Measurements from ENCODE around the gene PNMA1.
"Not testable (repeated sequence)": the region's sequence is repeated elsewhere in the genome, so short reads cannot be mapped to it uniquely, and the experiment has no call there.

The PNMA1 gene

GRCh38 chr14:73718418-73719251, 4.5 kb upstream of the PNMA1 start:
- peak in 32 of 56 donors; percentile 15 to 62 (median 42) for DNase-seq

DNA sequence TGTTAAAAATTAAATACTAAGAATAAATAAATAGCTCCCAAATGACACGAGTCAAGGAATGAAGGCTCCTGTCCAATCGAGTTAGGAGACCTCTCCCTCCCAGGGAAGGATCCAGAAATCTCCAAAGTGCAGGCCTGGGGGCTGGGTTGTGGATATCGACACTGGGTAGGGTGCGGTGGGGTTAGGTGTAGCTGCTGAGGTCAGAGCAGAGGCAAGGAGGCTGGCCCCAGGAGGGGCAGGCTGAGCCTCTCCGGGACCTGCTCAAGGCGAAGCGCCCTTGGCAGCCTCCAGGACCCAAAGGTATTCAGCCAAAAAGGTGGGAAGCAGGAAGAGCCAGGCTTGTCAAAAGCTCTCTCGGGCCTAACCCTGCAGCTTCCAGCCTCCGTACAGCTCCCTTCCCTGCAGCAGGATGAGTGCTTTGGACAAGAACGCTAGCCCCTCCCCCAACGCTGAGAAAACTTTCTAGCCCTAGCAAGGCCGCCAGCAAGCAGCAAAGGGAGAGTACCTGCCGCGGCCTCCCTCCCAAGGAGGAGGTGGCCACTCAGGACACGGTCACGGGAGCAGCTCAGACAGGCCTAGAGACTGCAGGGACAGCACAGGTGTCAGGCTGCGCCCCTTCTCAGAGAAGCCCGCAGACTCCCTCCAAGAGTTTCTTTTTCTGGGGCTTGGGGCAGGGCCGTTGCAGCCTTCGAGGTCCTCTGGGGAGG, 3.7 kb upstream of the PNMA1 start:
- DNase-seq = peak in 6 of 56 donors; percentile 14 to 59 (median 30)

DNA sequence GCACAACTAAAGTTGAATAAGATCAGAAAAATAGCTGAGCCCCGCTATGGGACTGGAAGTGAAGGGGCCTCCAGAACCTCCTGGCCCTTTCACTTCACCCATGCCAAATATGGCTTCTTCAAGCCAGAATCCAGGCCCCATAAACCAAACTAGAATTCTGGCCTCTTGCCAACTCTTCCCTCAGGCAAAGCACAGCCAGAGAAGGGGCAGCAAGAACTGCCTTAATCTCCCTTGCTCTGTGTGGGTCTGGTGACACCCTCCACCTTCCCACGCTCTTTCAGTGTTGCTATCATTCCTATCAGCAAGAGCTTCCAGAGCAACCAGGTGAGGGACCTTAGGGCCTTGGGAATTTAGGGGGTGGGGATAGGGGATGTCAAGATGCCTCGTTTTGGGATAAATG, 3.1 kb upstream of the PNMA1 start:
- no peak for DNase-seq

- no peak for DNase-seq
Observed at GRCh38 chr14:73715707-73716106, 1.5 kb upstream of the PNMA1 start.

- DNase-seq = peak in 5 of 56 donors; percentile 48 to 70 (median 61)
Observed at GRCh38 chr14:73714656-73715081, 485 bp upstream of the PNMA1 start.

DNA sequence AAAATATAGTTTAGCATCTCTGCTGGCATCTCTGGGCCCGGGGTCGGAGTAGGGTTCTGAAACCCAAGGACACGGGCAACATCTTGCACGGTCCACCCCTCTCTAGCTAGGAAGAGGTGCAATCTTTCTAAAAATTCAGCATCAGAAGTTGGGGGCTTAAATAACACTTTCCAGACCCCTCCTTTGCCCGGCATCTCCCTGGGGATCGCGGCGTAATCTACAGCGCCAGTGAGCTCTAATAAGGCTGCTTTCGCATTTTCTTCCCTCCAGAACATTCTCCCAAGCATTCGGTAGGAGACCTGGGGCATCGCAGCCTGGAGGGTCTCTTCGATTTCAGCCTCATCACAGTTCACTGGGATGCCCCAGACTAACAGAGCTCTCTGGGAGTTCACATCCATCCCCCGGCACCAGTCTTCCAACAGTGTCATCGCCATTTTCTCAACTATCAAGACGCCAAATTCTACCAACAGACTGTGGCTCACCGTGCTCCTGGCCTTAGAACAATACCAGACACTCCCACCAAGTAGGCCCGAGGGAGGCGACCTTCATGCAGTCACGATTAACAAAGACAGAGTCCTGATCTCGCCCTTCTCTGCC, 880 bp downstream of the PNMA1 start:
- peak in 4 of 56 donors; percentile 32 to 75 (median 44) for DNase-seq

DNA sequence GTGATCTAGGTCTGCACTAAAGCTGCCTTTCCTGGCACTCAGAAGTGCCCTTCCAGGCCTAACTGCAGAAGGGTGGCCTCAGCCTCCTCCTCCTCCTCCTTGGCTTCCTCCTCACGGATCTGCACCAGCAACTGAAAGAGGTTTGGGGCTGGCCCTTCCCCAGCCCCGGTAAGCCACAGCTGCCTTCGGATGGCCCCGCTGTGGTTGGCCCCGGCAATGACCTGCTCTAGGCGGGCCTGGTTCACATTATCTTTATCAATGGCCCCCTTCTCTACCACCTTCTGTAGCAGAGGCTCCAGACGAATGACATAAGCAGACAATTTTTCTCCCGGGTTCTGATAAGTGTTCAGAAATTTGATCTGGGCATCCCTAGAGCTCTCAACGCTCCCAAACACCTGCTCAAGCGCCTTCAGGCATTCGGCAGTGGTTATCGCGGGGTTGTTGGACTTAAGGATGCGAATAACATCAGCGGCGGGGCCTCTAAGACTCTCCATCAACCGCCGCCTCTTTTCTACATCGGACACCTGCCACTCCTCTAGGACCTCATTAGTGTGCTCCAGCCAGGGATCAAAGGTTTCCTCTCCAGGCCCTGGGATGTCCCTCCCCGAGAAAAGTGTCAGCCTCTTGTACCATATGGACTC, 1.5 kb downstream of the PNMA1 start:
- DNase-seq = peak in 10 of 56 donors; percentile 2 to 43 (median 28)

- DNase-seq = no peak
Observed at GRCh38 chr14:73712071-73712506, 2.1 kb downstream of the PNMA1 start.

- no peak for DNase-seq
Observed at GRCh38 chr14:73710737-73711136, 3.4 kb downstream of the PNMA1 start.

DNA sequence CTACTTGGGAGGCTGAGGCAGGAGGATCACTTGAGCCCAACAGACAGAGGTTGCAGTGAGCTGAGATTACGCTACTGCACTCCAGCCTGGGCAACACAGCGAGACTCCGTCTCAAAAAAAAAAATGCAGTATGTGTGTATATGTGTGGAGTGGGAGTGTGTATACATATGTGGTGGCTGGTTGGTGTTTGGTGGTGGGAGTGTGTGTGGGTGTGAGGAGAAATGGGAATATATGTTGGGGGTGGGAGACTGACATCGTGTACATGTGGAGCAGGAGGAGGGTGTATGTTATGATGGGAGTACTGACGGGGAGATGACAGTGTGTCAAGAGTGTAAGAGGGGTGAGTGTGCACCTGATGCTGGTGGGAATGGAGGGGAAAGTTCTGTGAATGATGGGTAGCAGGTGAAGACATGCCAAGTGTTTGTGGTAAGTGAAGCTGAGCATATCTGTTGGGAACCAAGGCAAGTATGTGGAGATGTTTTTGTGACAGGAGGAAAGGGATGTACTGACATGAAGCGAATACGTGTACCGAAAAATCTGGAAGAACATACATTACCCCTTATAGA, 4.2 kb downstream of the PNMA1 start:
- DNase-seq = no peak

- DNase-seq = not testable (repeated sequence)
Observed at GRCh38 chr14:73708076-73708475, 6.1 kb downstream of the PNMA1 start.

DNA sequence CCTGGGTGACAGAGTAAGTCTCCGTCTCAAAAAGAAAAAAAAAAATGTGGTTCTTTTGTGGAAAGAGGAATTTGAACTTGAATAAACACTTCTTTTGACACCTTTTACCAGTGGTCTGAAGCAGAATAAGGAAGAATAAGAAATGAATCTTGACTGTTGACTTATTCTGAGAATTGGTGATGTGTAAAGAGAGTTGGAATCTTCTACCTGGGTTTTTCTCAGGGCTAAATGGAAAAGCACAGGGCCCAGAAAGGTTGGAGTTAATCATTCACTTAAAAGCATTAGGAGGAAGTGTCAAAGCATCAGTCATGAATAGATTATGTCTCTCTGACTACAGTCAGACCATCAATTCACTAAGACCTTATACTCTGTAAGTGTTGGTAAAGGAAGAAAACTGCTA, 13.9 kb downstream of the PNMA1 start:
- DNase-seq = no peak

DNA sequence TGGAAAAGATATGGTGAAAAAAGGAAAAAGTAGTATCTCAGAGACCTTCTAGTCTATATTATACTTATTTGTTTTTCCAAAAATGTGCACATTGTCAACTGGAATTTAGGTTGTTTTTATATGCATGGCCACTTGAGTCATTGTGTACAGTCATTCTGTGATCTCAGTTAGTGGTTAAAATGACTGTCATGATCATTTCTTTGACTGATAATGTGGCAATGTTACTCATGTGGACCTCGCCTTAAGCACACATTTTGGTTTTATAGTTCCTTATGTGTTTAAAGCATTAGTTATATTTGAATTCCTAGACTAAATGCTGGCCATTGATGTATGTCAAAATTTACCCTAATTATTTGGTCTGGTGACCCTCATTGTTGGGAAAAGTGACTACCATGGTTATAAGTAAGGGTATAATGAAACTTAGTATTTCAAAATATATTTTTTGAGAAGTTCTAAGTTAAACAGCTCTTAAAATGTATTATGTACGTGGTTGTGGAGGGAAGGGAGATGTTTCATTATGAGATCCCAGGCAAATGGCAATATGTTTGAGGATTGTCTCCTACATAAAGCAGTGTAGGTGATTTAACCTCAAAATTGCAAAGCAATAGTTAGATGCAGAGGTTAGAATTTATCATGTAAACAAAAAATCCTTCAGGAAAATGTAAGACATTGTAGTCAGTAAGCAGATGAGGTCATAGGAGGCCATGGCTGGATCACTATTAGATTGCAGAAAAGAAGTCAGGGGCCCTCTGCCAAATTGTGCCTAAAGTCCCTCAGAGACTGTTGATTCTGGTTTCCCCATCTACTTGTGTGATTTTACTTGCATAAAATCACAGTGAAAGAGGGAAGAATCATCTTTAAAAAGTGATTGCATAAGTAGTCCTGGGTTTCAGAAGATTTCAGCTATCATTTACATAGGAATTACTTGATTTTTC, 17.5 kb downstream of the PNMA1 start:
- no peak for DNase-seq

DNA sequence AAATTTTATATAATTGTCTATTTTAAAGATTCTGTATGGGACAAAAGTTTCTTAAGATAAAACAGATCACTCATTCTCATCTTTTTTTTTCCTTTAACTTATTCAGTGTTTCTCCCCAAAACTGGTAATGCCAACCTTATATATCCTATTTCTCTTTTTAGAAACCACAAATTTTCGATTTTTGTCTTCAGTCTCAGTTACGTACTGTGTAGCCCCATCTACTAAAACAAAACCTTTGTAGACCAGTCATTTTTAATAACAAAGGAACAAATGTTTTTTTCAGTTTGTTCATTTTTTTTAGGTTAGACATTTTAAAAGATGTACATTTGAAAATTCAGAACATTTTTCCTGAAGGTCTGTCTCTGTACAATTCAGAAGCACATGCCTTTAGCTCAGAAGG, 18.2 kb downstream of the PNMA1 start:
- DNase-seq = no peak

DNA sequence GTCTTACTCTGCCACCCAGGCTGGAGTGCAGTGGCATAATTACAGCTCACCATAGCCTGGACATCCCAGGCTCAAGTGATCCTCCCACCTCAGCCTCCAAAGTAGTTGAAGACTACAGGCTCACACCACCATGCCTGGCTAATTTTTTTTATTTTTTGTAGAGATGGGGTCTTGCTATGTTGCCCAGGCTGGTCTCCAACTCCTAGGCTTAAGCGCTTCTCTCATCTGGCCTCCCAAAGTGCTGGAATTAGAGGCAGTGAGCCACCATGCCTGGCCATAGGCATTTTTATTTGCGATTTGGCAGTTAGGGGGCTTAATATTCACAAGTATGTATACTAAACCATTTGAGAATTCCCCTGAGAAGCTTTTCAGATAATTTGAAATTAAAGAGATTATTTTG, 19.1 kb downstream of the PNMA1 start:
- no peak for DNase-seq

- DNase-seq = no peak
Observed at GRCh38 chr14:73694083-73694482, 20.1 kb downstream of the PNMA1 start.

DNA sequence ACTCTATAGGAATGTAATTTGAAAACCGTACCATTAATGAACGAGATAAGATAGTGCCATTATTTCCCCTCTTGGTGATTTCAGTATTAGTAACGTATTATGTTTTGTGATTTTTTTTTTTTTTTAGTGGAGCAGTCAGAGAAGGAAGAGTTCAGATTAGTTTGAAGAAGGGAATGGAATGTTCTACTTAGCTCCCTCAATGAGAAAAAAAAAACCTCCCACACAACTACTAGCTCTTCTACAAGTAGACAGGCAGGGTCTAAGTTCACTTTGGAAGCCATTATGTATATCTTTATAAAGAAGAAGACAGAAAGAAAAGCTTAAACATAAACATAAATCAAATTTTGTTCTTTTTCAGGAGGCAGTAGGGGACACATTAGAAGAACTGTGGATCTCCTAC, 27.3 kb downstream of the PNMA1 start:
- DNase-seq = no peak

GRCh38 chr14:73685328-73685727, 28.9 kb downstream of the PNMA1 start:
- DNase-seq = no peak

- no peak for DNase-seq
Observed at GRCh38 chr14:73684627-73685026, 29.6 kb downstream of the PNMA1 start.

DNA sequence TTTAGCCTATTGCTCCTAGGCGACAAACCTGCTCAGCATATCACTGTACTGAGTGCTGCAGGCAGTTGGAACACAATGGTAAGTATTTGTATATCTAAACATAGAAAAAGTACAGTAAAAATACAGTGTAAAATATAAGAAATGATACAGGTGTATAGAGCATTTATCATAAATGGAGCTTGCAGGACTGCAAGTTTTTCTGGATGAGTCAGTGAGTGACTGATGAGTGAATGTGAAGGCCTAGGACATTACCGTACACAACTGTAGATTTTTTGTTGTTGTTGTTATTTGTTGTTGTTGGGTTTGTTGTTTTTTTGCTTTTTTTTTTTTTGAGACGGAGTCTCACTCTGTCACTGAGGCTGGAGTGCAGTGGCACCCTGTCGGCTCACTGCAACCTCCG, 33.4 kb downstream of the PNMA1 start:
- no peak for DNase-seq
